Heart left ventricle (tissue), 13 donors: ENCODE data around the gene GPC6.

Experiments
- POLR2A ChIP-seq, 2 donors: fragments of 450-650 bp; IDR thresholded peaks; one replicate each; pipeline ENCODE4 v1.6.1; 2017; ENCODE audit warnings: antibody characterized with exemption in 2 of 2, mild to moderate bottlenecking in 2 of 2, moderate library complexity in 2 of 2
- TF ChIP-seq, protein P1 (sequence below), 12 donors: fragments of 200-600 bp; sonication (generic) in 4 of 12; IDR thresholded peaks; one replicate each; pipeline versions ENCODE4 v1.5.0 to v1.8.0; 2018 to 2022; ENCODE audit warnings: antibody characterized with exemption in 12 of 12, mild to moderate bottlenecking in 5 of 12
- donor health status: ischemic (EF 13 %, LVEDD 7.1; RV severe dilation, severe dysfunction).
- donor health status: DM: no; HTN: yes; CAD: no.
- donor health status: DM: no; HTN: no; CAD: no.
- donor health status: ischemic (EF 25% LVEDD 6.9; RV normal size, moderate dysfunction).
- donor health status: ischemic (EF 25% LVEDD 5.7; RV mildly dilated, moderate dysfunction).
- donor health status: ischemic (EF 35%, LVEDD 5.7; RV mildly dilated, moderate dysfunction).
- donor health status: nonischemic (EF 11% LVEDD 7.7; RV severe dilation, severe dysfunction).
- donor health status: DM: yes; HTN: yes; CAD: no.
- donor health status: PGD.
- donor health status: ischemic (EF 29% LVEDD 5.4; RV normal size, mild dysfunction).
- donor health status: nonischemic (EF 23%, LVEDD 6.1; RV moderate dilation, normal function).

DNA sequence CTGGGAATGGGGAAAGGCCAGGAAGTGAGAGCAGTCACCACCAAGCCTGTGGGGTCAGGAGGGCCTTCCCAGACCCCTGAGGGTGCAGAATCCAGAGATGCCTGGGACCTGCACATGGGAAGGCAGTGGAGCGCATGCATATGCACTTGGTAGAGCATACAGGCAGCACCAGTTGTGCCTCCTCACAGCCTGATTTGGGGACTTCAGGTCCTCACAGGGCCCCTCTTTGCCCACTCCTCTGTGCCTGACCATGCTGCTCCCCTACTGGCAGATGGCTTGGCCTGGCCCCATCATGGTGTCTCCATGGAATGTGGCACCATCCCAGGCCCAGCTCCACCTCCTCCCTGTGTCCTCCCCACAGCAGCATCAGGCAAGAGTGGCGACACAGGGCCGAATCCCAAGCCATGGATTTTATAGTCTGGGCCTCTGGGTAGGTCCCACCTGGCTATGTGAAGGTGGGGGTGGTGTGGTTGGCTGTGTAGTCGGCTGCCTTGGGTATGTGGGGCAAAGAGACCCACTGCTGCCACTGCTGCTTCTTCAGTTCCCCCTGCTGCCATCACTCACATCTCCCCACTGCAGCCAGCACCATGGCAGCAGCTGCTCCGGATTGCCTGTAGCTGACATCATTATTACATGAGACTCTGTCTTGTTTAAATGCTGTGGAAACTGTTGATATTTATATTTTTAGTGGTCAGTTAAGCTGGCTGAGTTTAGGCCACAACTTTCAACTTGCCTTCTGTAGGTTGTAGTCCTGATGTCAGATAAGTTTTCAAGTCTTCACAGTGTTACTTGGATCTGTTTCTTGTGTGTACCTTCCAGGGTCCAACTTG, 247.0 kb downstream of the GPC6 start:
- TF ChIP-seq POLR2A (IDR thresholded peaks at IDR 0.05) = no peak
- TF ChIP-seq, protein P1, sequence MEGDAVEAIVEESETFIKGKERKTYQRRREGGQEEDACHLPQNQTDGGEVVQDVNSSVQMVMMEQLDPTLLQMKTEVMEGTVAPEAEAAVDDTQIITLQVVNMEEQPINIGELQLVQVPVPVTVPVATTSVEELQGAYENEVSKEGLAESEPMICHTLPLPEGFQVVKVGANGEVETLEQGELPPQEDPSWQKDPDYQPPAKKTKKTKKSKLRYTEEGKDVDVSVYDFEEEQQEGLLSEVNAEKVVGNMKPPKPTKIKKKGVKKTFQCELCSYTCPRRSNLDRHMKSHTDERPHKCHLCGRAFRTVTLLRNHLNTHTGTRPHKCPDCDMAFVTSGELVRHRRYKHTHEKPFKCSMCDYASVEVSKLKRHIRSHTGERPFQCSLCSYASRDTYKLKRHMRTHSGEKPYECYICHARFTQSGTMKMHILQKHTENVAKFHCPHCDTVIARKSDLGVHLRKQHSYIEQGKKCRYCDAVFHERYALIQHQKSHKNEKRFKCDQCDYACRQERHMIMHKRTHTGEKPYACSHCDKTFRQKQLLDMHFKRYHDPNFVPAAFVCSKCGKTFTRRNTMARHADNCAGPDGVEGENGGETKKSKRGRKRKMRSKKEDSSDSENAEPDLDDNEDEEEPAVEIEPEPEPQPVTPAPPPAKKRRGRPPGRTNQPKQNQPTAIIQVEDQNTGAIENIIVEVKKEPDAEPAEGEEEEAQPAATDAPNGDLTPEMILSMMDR (IDR thresholded peaks at IDR 0.05) = no peak
